Epithelial cell of proximal tubule (primary cell): ENCODE measurements around the gene SST. TPM values are rescaled to one million over a fixed set of nuclear protein-coding genes. Genes with fewer than 3 reads are reported as not detected.

Experiments used
- DNase-seq: peaks from one replicate; pipeline ENCODE4 v3.0.0-alpha.2; 2011; ENCODE audit warnings: low read depth
- H3K4me3 ChIP-seq: 2 replicates; pipeline ENCODE4 v1.5.1; 2011; ENCODE audit warnings: low read depth, mild to moderate bottlenecking, low read length
- CTCF ChIP-seq: conservative IDR thresholded peaks from 2 replicates; pipeline ENCODE4 v1.5.1; 2012; ENCODE audit warnings: low read depth, mild to moderate bottlenecking, low read length
- total RNA-seq: library from RNA; depleted of rRNA; stranded (reverse); fragments of >200 nt; gene quantifications from 2 replicates; pipeline ENCODE4 v1.2.3, GENCODE V29; 2015

Gene SST
- total RNA-seq, 1 donor from 2014 or later = 0.98 TPM

GRCh38 chr3:187698499-187699399, 28.6 kb upstream of the SST start:
- no peak for TF ChIP-seq CTCF
- no peak overlapping the region for H3K4me3 ChIP-seq
- no peak for DNase-seq

- TF ChIP-seq CTCF = no peak
- DNase-seq = no peak
- no peak overlapping the region for H3K4me3 ChIP-seq
Measured at GRCh38 chr3:187696021-187696420, 25.8 kb upstream of the SST start.

GRCh38 chr3:187695449-187695848, 25.3 kb upstream of the SST start:
- DNase-seq = no peak
- no peak for TF ChIP-seq CTCF

GRCh38 chr3:187694801-187695200, 24.6 kb upstream of the SST start:
- no peak for TF ChIP-seq CTCF
- DNase-seq = no peak
- H3K4me3 ChIP-seq = no peak overlapping the region

More at GRCh38 chr3:187695449-187695848, 25.3 kb upstream of the SST start:
- H3K4me3 ChIP-seq = no peak overlapping the region

- DNase-seq = no peak
- H3K4me3 ChIP-seq = no peak overlapping the region
- TF ChIP-seq CTCF = no peak
Measured at GRCh38 chr3:187693431-187693830, 23.2 kb upstream of the SST start.

GRCh38 chr3:187689984-187690383, 19.8 kb upstream of the SST start:
- no peak for TF ChIP-seq CTCF

More at GRCh38 chr3:187689984-187690383, 19.8 kb upstream of the SST start:
- DNase-seq = no peak
- no peak overlapping the region for H3K4me3 ChIP-seq
